GM23338 (cell line): ENCODE results near the gene NHS.

Experiments
- CREB1 ChIP-seq: fragments of 250-450 bp; sonication (Bioruptor Pico); IDR thresholded peaks from 2 replicates; pipeline ENCODE4 v1.5.0; 2020; ENCODE audit warnings: low read depth, mild to moderate bottlenecking, moderate library complexity
- CTCF ChIP-seq, 2 experiments: fragments of 200-600 bp in 1 of 2; sonication (generic) in 1 of 2; conservative IDR thresholded peaks; 2 replicates each; pipeline versions ENCODE4 v1.5.1 to v1.6.1; 2016 to 2017; ENCODE audit warnings: antibody characterized with exemption in 2 of 2, low read depth in 2 of 2, mild to moderate bottlenecking in 2 of 2, moderate library complexity in 1 of 2
- ETS1 ChIP-seq: IDR thresholded peaks from 2 replicates; pipeline ENCODE4 v1.6.1; 2016; ENCODE audit warnings: antibody characterized with exemption
- EZH2 ChIP-seq: fragments of 200-600 bp; sonication (generic); IDR thresholded peaks from one replicate; pipeline ENCODE4 v1.8.0; 2017; ENCODE audit warnings: antibody characterized with exemption, mild to moderate bottlenecking, low read depth; ENCODE audit not compliant: unreplicated experiment
- EZH2phosphoT487 ChIP-seq: fragments of 200-600 bp; sonication (generic); IDR thresholded peaks from one replicate; pipeline ENCODE4 v1.8.1; 2018; ENCODE audit warnings: antibody characterized with exemption; ENCODE audit not compliant: unreplicated experiment
- JUNB ChIP-seq: IDR thresholded peaks from one replicate; pipeline ENCODE4 v1.6.1; 2016; ENCODE audit warnings: antibody characterized with exemption; ENCODE audit not compliant: unreplicated experiment
- NANOG ChIP-seq: IDR thresholded peaks from 2 replicates; pipeline ENCODE4 v1.6.1; 2016; ENCODE audit warnings: antibody characterized with exemption, borderline replicate concordance
- POLR2AphosphoS5 ChIP-seq: IDR thresholded peaks from 2 replicates; pipeline ENCODE4 v1.6.1; 2016; ENCODE audit warnings: antibody characterized with exemption, low read depth
- REST ChIP-seq: IDR thresholded peaks from one replicate; pipeline ENCODE4 v1.6.1; 2018; ENCODE audit warnings: antibody characterized with exemption; ENCODE audit not compliant: unreplicated experiment
- STAT1 ChIP-seq: IDR thresholded peaks from one replicate; pipeline ENCODE4 v1.6.1; 2016; ENCODE audit warnings: antibody characterized with exemption; ENCODE audit not compliant: unreplicated experiment
- ZNF114 ChIP-seq: fragments of 250-450 bp; sonication (Bioruptor Pico); IDR thresholded peaks from 2 replicates; pipeline ENCODE4 v1.5.0; 2020; ENCODE audit warnings: mild to moderate bottlenecking, moderate library complexity

DNA sequence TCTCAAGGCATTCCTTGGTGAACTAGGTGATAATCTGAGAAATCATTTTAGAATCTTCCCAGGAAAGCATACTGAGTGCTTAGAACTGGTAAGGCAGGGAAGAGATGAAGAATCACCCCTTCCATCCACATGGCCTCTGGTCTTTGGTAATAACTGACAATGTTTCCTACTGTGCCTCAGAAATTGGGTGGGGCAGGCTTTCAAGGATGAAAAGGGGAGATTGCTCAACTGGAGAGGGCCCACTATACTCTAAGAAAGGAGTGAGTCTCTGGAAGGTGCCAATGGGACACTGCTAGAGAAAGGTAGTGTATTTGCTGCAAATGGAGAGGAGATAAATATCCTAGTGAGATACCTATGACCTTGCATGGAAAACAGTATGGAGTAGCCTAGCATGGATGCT is 227.2 kb downstream of the NHS start:
- TF ChIP-seq POLR2AphosphoS5 (no peak), CTCF (conservative IDR thresholded peaks at IDR 0.05; ENCODE audit: low read depth in 2 of 2) (no peak), CREB1 (no peak), REST (no peak), EZH2phosphoT487 (no peak), EZH2 (no peak), NANOG (no peak), JUNB (no peak), ETS1 (no peak), STAT1 (no peak), ZNF114 (CRISPR knock-in tag) (no peak)
